OCI-LY7 (cell line): ENCODE data around the gene CXCR5. TPM values are rescaled to one million over a fixed set of nuclear protein-coding genes. Genes with fewer than 3 reads are reported as not detected.

Source experiments
- BruUV-seq: library from RNA; stranded (reverse); fragments of 400-500 nt; replicated peaks from 2 replicates; lab custom pipeline; 2021; lab: Mats Ljungman, UMichigan
- CTCF ChIA-PET: fragments of 300-600 bp; sonication (Branson Sonifier 250); formaldehyde crosslinking; loops from one replicate; lab custom pipeline; 2022; ENCODE audit warnings: antibody characterized with exemption; ENCODE audit not compliant: unreplicated experiment; lab: Charles Lee
- POLR2A ChIA-PET: fragments of 300-600 bp; sonication (Branson Sonifier 250); formaldehyde crosslinking; loops from one replicate; lab custom pipeline; 2022; ENCODE audit warnings: antibody characterized with exemption; lab: Charles Lee
- DNase-seq: peaks from one replicate; pipeline ENCODE4 v3.0.0-alpha.2; 2015; ENCODE audit warnings: low spot score
- H2AFZ ChIP-seq: fragments of 200-600 bp; sonication (generic), shearing (Covaris generic); 2 replicates; pipeline ENCODE4 v1.6.1; 2014; ENCODE audit warnings: mild to moderate bottlenecking, antibody characterized with exemption, low read length, moderate library complexity
- H3K27ac ChIP-seq: fragments of 200-600 bp; sonication (generic); 2 replicates; pipeline ENCODE4 v1.5.1; 2014; ENCODE audit warnings: mixed run types, low read depth, mild to moderate bottlenecking, moderate library complexity, low read length, inconsistent platforms; ENCODE audit not compliant: poor library complexity, severe bottlenecking
- H3K36me3 ChIP-seq: fragments of 200-600 bp; sonication (generic); 2 replicates; pipeline ENCODE4 v1.6.1; 2014; ENCODE audit warnings: mild to moderate bottlenecking, antibody characterized with exemption, low read length, moderate library complexity, mixed read lengths; ENCODE audit not compliant: insufficient read depth
- H3K4me1 ChIP-seq: fragments of 200-600 bp; sonication (generic); 2 replicates; pipeline ENCODE4 v1.5.1; 2014; ENCODE audit warnings: mild to moderate bottlenecking, low read length; ENCODE audit not compliant: insufficient read depth, poor library complexity, severe bottlenecking
- H3K4me2 ChIP-seq: fragments of 200-600 bp; sonication (generic); 2 replicates; pipeline ENCODE4 v1.6.1; 2014; ENCODE audit warnings: mild to moderate bottlenecking, low read length
- H3K4me3 ChIP-seq: fragments of 200-600 bp; sonication (generic); 2 replicates; pipeline ENCODE4 v1.5.1; 2014; ENCODE audit warnings: mild to moderate bottlenecking, low read depth, low read length; ENCODE audit not compliant: poor library complexity, severe bottlenecking
- H3K79me2 ChIP-seq: fragments of 200-600 bp; sonication (generic); 2 replicates; pipeline ENCODE4 v1.6.1; 2016; ENCODE audit warnings: low read depth, mild to moderate bottlenecking, low read length, moderate library complexity, mixed read lengths; ENCODE audit not compliant: insufficient read depth
- H3K9me2 ChIP-seq: fragments of 200-600 bp; sonication (generic); 2 replicates; pipeline ENCODE4 v1.6.1; 2016; ENCODE audit warnings: mild to moderate bottlenecking, low read length, mixed read lengths; ENCODE audit not compliant: insufficient read depth
- H3K9me3 ChIP-seq: fragments of 200-600 bp; sonication (generic); 2 replicates; pipeline ENCODE4 v1.6.1; 2014; ENCODE audit warnings: mild to moderate bottlenecking, mixed run types, low read length, mixed read lengths
- H4K20me1 ChIP-seq: fragments of 200-600 bp; sonication (generic); 2 replicates; pipeline ENCODE4 v1.6.1; 2014; ENCODE audit warnings: mild to moderate bottlenecking, antibody characterized with exemption, low read length, moderate library complexity, mixed read lengths; ENCODE audit not compliant: insufficient read depth
- CTCF ChIP-seq: fragments of 200-600 bp; sonication (generic); conservative IDR thresholded peaks from 2 replicates; pipeline ENCODE4 v1.5.1; 2014; ENCODE audit warnings: mild to moderate bottlenecking, antibody characterized with exemption, low read length, moderate library complexity, mixed read lengths
- EZH2phosphoT487 ChIP-seq: fragments of 200-600 bp; sonication (generic); IDR thresholded peaks from 2 replicates; pipeline ENCODE4 v1.6.1; 2018; ENCODE audit warnings: low read depth, borderline replicate concordance, mild to moderate bottlenecking, mixed run types, antibody characterized with exemption, low read length, moderate library complexity, mixed read lengths
- intact Hi-C: fragments of 100-400 bp; cut with micrococcal nuclease; formaldehyde crosslinking; loops from one replicate; pipeline ENCODE4 v1.10.0; 2022; ENCODE audit not compliant: unreplicated experiment
- microRNA-seq: library from miRNA; unstranded; fragments of <30 nt; microRNA quantifications from one replicate; pipeline ENCODE4 v1.2.0, GENCODE V29; 2022; ENCODE audit warnings: borderline replicate concordance
- small RNA-seq: library from RNA; depleted of rRNA; stranded (forward); fragments of <200 nt; gene quantifications from one replicate; pipeline ENCODE3, GENCODE V24; 2014
- total RNA-seq, 2 experiments: library from RNA; depleted of rRNA in 1 of 2; stranded (reverse); fragments of >200 nt in 1 of 2; shearing (Covaris generic) in 1 of 2; gene quantifications; 2 replicates each; pipeline ENCODE4 v1.2.3, GENCODE V29; 2014 to 2022

CXCR5 gene
- total RNA-seq, 2 experiments from 2014 or later: 3.3 to 7.3 TPM

GRCh38 chr11:118939404-118939915 is 55.8 kb downstream of the CXCR5 start:
- BruUV-seq: no TSS peak

GRCh38 chr11:118939953-118940598 is 56.4 kb downstream of the CXCR5 start:
- no TSS peak for BruUV-seq
- no peak for TF ChIP-seq EZH2phosphoT487
- Histone ChIP-seq H3K4me3 (no peak overlapping the region), H3K4me2 (peak overlapping the region; percentile 48), H3K9me3 (no peaks in the 10 kb centered on the region), H3K36me3 (no peaks in the 10 kb centered on the region), H3K79me2 (no peaks in the 10 kb centered on the region), H3K9me2 (no peaks in the 10 kb centered on the region), H4K20me1 (no peaks in the 10 kb centered on the region), H2AFZ (peak overlapping the region; percentile 68; the same call in 1 of the 2 replicates), H3K4me1 (peaks cover 28% of the 10 kb centered on the region), H3K27ac (no peak overlapping the region)
- peak; percentile 61 for DNase-seq
- ChIA-PET CTCF (interaction anchor here (0.6 kb wide), 1 partner anchor 13 kb away, joined by 3 read pairs; no protein-coding TSS in a partner anchor), POLR2A (interaction anchor here (0.9 to 1.0 kb wide), 2 partner anchors 10 to 119 kb away, joined by 3 to 4 read pairs; no protein-coding TSS in a partner anchor)
- intact Hi-C loops: no loop called here

More at GRCh38 chr11:118939404-118939915, 55.8 kb downstream of the CXCR5 start:
- H3K27ac ChIP-seq: no peak overlapping the region
- intact Hi-C loops: no loop called here
- POLR2A ChIA-PET: interaction anchor here (1.0 kb wide), 1 partner anchor 10 kb away, joined by 4 read pairs; no protein-coding TSS in a partner anchor
- H3K4me2 ChIP-seq: peak overlapping the region; percentile 48; the same call in 1 of the 2 replicates
- H3K4me3 ChIP-seq: no peak overlapping the region
- CTCF ChIA-PET: interaction anchor here (1.0 kb wide), 1 partner anchor 9 kb away, joined by 3 read pairs; no protein-coding TSS in a partner anchor
- TF ChIP-seq EZH2phosphoT487 (no peak), CTCF (no peak)
- no peaks in the 10 kb centered on the region for H3K79me2 ChIP-seq
- peak overlapping the region; percentile 68; the same call in 1 of the 2 replicates for H2AFZ ChIP-seq
- no peaks in the 10 kb centered on the region for H3K9me2 ChIP-seq
- no peaks in the 10 kb centered on the region for H3K36me3 ChIP-seq
- no peaks in the 10 kb centered on the region for H3K9me3 ChIP-seq
- H4K20me1 ChIP-seq: no peaks in the 10 kb centered on the region
- DNase-seq: no peak
- H3K4me1 ChIP-seq: peaks cover 35% of the 10 kb centered on the region

- CTCF ChIA-PET: no interaction called here
- no peak for TF ChIP-seq CTCF
- TF ChIP-seq EZH2phosphoT487: no peak
- H3K9me3 ChIP-seq: no peaks in the 10 kb centered on the region
Measured at GRCh38 chr11:118947091-118947490, 63.4 kb downstream of the CXCR5 start.

More at GRCh38 chr11:118947091-118947490, 63.4 kb downstream of the CXCR5 start:
- Histone ChIP-seq H3K9me2 (no peaks in the 10 kb centered on the region), H3K4me3 (no peak overlapping the region), H3K27ac (no peak overlapping the region), H3K4me1 (no peaks in the 10 kb centered on the region), H3K36me3 (no peaks in the 10 kb centered on the region), H3K79me2 (no peaks in the 10 kb centered on the region), H3K4me2 (no peak overlapping the region), H2AFZ (no peak overlapping the region), H4K20me1 (no peaks in the 10 kb centered on the region)
- POLR2A ChIA-PET: no interaction called here
- BruUV-seq: no TSS peak
- intact Hi-C loops: no loop called here
- no peak for DNase-seq

Small RNAs within 50 kb of the gene (microRNA-seq; reads per million reads assigned to microRNA genes)
- not detected for gene MIR4492

Small RNAs within 50 kb of the gene (small RNA-seq; reads per million reads assigned to genes)
- gene MIR4492: not detected
- not detected for gene RF00019
- gene RN7SL688P: not detected

Other genes with a start within 250 kb of the CXCR5 start
- not detected in 2 replicates for gene TREH, start 204.2 kb upstream of the CXCR5 start, total RNA-seq (2014; rRNA removed; shearing (Covaris generic))
- not detected in 2 replicates for gene TREH, start 204.2 kb upstream of the CXCR5 start, total RNA-seq (2022)
- 46.5 and 55.0 TPM in 2 replicates for gene DDX6, start 92.7 kb upstream of the CXCR5 start, total RNA-seq (2014; rRNA removed; shearing (Covaris generic))
- gene DDX6, start 92.7 kb upstream of the CXCR5 start, total RNA-seq (2022): 128 and 142 TPM in 2 replicates
- 3.7 and 6.4 TPM in 2 replicates for gene BCL9L, start 42.0 kb downstream of the CXCR5 start, total RNA-seq (2014; rRNA removed; shearing (Covaris generic))
- gene BCL9L, start 42.0 kb downstream of the CXCR5 start, total RNA-seq (2022): 14.8 and 16.6 TPM in 2 replicates
- gene UPK2, start 72.4 kb downstream of the CXCR5 start, total RNA-seq (2014; rRNA removed; shearing (Covaris generic)): 0.28 TPM in 1 of 2 replicates, not detected in the other
- 0.34 TPM in 1 of 2 replicates, not detected in the other for gene UPK2, start 72.4 kb downstream of the CXCR5 start, total RNA-seq (2022)
- not detected in 2 replicates for gene FOXR1, start 87.9 kb downstream of the CXCR5 start, total RNA-seq (2014; rRNA removed; shearing (Covaris generic))
- gene FOXR1, start 87.9 kb downstream of the CXCR5 start, total RNA-seq (2022): not detected in 2 replicates
- 47.7 and 49.7 TPM in 2 replicates for gene CENATAC, start 114.2 kb downstream of the CXCR5 start, total RNA-seq (2014; rRNA removed; shearing (Covaris generic))
- 48.1 and 60.6 TPM in 2 replicates for gene CENATAC, start 114.2 kb downstream of the CXCR5 start, total RNA-seq (2022)
- 1,395 and 1,541 TPM in 2 replicates for gene RPS25, start 134.5 kb downstream of the CXCR5 start, total RNA-seq (2014; rRNA removed; shearing (Covaris generic))
- 1,648 and 1,680 TPM in 2 replicates for gene RPS25, start 134.5 kb downstream of the CXCR5 start, total RNA-seq (2022)
- 49.3 and 64.3 TPM in 2 replicates for gene TRAPPC4, start 134.9 kb downstream of the CXCR5 start, total RNA-seq (2014; rRNA removed; shearing (Covaris generic))
- 58.0 and 58.5 TPM in 2 replicates for gene TRAPPC4, start 134.9 kb downstream of the CXCR5 start, total RNA-seq (2022)
- 14.5 and 14.8 TPM in 2 replicates for gene SLC37A4, start 147.0 kb downstream of the CXCR5 start, total RNA-seq (2014; rRNA removed; shearing (Covaris generic))
- gene SLC37A4, start 147.0 kb downstream of the CXCR5 start, total RNA-seq (2022): 16.6 and 20.5 TPM in 2 replicates
- 86.6 and 97.6 TPM in 2 replicates for gene HYOU1, start 173.3 kb downstream of the CXCR5 start, total RNA-seq (2014; rRNA removed; shearing (Covaris generic))
- 112 and 117 TPM in 2 replicates for gene HYOU1, start 173.3 kb downstream of the CXCR5 start, total RNA-seq (2022)
- 32.2 and 46.1 TPM in 2 replicates for gene VPS11, start 183.9 kb downstream of the CXCR5 start, total RNA-seq (2014; rRNA removed; shearing (Covaris generic))
- 23.3 and 25.7 TPM in 2 replicates for gene VPS11, start 183.9 kb downstream of the CXCR5 start, total RNA-seq (2022)
- gene HMBS, start 201.0 kb downstream of the CXCR5 start, total RNA-seq (2014; rRNA removed; shearing (Covaris generic)): 12.1 and 12.2 TPM in 2 replicates
- 49.6 and 50.0 TPM in 2 replicates for gene HMBS, start 201.0 kb downstream of the CXCR5 start, total RNA-seq (2022)
- gene DPAGT1, start 218.0 kb downstream of the CXCR5 start, total RNA-seq (2014; rRNA removed; shearing (Covaris generic)): 31.7 and 35.8 TPM in 2 replicates
- 72.4 and 83.4 TPM in 2 replicates for gene DPAGT1, start 218.0 kb downstream of the CXCR5 start, total RNA-seq (2022)
- gene C2CD2L, start 223.5 kb downstream of the CXCR5 start, total RNA-seq (2014; rRNA removed; shearing (Covaris generic)): 6.5 and 10.6 TPM in 2 replicates
- 19.0 and 19.9 TPM in 2 replicates for gene C2CD2L, start 223.5 kb downstream of the CXCR5 start, total RNA-seq (2022)
- gene HINFP, start 237.7 kb downstream of the CXCR5 start, total RNA-seq (2014; rRNA removed; shearing (Covaris generic)): 18.2 and 27.7 TPM in 2 replicates
- gene HINFP, start 237.7 kb downstream of the CXCR5 start, total RNA-seq (2022): 29.6 and 30.8 TPM in 2 replicates